ENCODE data around the gene GPR42.
"Not testable (repeated sequence)": the region's sequence is repeated elsewhere in the genome, so short reads cannot be mapped to it uniquely, and the experiment has no call there.

Gene GPR42

GRCh38 chr19:35347171-35347929 lies 23.5 kb upstream of the GPR42 start, which contains the start of gene FFAR1:
TSS of gene FFAR1 (plus strand) at chr19:35347902. CDS start at chr19:35351552, 3,650 bp downstream.
- peak; percentile 47 for DNase-seq

DNA sequence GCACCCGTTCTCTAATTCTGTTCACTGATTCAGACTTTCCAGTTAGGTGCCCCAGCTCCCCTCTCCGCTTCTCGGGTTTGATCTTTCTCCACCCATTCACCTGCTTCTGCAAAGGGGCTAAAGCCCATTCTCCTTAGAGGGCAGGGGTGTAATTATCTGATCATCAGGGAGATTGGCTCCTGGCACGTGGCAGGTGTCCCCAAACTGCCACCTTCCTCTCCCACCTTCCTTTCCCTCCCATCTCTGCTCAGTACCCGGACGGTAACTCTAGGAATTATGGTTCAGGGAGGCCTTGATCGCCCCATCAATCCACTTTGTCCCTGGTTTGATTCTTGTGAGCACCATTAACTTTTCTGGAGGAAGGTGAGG lies 23.0 kb upstream of the GPR42 start:
- DNase-seq: no peak

- no peak for DNase-seq
These were observed 21.8 kb upstream of the GPR42 start for GRCh38 chr19:35348911-35349611.

DNA sequence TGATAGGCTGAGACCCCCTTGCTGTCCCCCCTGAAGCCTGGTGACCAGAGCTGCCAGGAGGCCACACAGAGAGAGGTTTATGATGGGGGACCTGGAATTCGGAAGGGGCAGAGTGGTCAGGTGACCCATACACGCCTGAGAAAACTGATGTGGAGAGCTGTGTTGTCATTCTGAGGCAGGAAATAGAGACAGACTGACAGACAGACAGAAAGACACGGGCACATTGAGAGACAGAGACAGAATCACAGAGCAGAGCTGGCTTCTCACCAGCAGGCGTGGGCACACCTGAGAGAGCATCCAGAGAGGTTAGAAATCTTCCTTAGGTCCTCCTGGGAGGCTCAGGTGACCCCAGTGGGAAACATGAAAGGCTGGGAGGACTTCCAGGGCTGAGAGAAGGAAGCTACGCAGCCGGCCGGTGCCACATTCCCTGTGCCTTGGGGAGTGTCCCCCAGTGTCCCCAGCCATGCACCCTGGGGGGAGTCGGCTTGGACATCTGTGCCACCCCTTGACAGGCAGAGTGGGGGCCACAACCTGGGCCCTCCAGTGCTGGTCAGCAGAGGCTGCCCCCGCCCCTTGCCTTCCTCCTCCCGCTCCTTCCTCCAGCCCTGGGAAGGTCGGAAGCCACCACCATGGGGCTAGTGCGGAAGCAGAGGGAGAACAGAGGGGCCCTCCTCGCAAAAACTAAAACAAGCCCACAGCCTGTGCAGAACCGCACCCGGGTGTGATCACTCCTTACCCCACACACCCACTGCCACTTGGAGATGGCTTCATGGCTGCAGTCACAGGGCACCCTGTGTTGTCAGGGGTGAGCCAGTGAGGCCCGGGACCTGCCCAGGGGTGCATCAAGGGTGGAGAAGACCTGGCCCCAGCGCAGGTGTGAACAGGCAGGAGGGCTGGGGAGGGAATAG lies 21.0 kb upstream of the GPR42 start:
- DNase-seq: no peak

DNA sequence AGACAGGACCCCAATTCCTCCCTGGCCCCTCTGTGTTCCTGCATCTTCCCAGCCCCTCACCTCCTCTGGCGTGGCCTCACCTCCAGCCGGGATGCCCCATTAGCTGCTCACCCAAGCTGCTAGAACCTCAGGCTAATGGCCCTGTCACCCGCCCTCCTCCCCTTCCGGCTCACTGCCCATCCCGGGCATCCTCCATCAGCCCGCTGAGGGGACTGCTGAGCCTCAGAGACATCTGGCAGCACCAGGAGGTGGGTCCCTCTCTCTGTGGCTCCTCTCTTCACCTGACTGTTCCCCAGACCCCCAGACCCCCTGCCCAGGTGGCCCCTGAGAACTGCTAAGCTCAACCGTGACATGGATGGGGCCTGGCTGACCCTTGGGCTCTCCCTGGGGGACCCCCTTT lies 20.3 kb upstream of the GPR42 start:
- no peak for DNase-seq

GRCh38 chr19:35351411-35352176 lies 19.3 kb upstream of the GPR42 start:
- no peak for DNase-seq

GRCh38 chr19:35352177-35352447 lies 18.8 kb upstream of the GPR42 start:
- no peak for DNase-seq

DNA sequence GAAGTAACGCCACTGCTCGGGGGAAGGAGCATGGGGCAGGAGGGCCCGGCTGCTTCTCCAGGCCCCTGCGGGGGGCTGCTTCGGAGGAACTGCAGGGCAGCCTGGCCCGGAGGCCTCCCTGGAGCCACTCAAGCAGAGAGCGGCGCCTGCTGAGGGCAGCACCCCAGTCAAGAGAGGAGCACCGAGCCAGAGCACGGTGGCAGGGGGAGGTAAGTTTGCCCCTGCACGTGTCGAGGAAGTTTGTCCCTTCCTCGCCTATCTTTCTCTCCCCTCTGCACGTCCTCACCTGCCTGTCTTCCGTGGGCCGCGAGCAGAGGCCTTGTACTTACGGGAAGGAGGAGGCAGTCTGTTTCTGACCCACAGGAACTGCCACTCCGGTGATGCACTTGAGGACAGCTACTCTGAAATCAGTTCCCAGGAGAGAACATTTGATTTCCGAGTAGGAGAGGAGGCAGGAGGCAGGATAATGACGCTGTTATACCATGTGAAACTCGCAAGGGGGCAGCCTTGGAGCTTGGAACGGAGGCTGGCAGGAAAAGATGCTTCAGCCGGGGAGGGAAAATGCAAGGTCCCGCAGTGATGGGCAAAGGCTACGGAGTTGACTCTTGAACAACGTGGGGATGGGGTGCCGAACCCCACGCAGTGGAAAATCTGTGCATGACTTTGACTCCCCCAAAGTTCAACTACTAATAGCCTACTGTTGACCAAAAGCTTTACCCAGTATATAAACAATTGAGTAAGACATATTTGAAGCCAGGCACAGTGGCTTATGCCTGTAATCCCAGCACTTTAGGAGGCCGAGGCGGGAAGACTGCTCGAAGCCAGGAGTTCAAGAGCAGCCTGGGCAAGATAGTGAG lies 18.2 kb upstream of the GPR42 start:
- no peak for DNase-seq

- DNase-seq: no peak
These were observed 17.2 kb upstream of the GPR42 start for GRCh38 chr19:35353635-35354034.

- no peak for DNase-seq
These were observed 16.0 kb upstream of the GPR42 start for GRCh38 chr19:35354898-35355297.

- no peak for DNase-seq
These were observed 14.9 kb upstream of the GPR42 start for GRCh38 chr19:35355791-35356460.

DNA sequence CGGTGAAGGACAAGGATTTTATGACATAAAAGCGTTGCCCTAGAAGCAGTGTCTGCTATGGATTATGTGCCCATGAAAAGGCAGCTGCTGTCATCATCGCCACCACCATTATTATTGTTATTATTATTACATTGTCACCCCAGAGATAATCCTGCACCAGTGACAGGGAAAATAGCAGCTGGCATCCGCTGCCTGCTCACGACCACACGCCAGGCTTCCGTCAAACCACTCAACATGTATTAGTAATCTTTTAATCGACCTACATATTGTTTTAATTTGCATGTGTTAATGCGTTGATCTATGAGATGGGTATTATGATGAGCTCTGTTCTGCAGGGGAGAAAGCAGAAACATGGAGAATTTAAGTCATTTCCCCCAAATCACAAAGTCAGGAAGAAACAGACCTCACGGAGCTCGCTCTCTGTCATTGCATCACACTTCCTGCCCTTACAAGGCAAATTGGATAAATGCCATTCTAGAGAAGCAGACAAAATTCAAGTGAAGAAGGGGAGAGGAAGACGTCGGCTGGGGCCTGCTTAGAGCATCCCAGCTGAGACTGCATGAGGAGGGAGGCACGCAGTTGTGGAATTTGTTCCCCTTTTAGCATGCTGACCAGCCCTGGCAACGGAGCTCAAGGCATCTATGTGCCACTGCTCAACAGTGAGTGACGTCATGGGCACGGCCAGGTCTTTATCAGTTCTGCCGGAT lies 12.8 kb upstream of the GPR42 start, which contains the start of gene FFAR3:
Gene FFAR3 (plus strand): TSS at position 594 of the 707 bp plus-strand sequence. CDS start 431 bp downstream, outside the sequence.
- no peak for DNase-seq

DNA sequence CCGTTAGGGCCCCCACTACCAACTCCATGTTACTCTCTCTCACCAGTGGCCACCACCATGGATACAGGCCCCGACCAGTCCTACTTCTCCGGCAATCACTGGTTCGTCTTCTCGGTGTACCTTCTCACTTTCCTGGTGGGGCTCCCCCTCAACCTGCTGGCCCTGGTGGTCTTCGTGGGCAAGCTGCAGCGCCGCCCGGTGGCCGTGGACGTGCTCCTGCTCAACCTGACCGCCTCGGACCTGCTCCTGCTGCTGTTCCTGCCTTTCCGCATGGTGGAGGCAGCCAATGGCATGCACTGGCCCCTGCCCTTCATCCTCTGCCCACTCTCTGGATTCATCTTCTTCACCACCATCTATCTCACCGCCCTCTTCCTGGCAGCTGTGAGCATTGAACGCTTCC lies 12.0 kb upstream of the GPR42 start:
- DNase-seq: not testable (repeated sequence)

DNA sequence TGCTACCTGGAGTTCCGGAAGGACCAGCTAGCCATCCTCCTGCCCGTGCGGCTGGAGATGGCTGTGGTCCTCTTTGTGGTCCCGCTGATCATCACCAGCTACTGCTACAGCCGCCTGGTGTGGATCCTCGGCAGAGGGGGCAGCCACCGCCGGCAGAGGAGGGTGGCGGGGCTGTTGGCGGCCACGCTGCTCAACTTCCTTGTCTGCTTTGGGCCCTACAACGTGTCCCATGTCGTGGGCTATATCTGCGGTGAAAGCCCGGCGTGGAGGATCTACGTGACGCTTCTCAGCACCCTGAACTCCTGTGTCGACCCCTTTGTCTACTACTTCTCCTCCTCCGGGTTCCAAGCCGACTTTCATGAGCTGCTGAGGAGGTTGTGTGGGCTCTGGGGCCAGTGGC lies 11.5 kb upstream of the GPR42 start:
- DNase-seq: not testable (repeated sequence)

- not testable (repeated sequence) for DNase-seq
These were observed 10.8 kb upstream of the GPR42 start for GRCh38 chr19:35360081-35360480.

- DNase-seq: no peak
These were observed 9.9 kb upstream of the GPR42 start for GRCh38 chr19:35360880-35361420.

DNA sequence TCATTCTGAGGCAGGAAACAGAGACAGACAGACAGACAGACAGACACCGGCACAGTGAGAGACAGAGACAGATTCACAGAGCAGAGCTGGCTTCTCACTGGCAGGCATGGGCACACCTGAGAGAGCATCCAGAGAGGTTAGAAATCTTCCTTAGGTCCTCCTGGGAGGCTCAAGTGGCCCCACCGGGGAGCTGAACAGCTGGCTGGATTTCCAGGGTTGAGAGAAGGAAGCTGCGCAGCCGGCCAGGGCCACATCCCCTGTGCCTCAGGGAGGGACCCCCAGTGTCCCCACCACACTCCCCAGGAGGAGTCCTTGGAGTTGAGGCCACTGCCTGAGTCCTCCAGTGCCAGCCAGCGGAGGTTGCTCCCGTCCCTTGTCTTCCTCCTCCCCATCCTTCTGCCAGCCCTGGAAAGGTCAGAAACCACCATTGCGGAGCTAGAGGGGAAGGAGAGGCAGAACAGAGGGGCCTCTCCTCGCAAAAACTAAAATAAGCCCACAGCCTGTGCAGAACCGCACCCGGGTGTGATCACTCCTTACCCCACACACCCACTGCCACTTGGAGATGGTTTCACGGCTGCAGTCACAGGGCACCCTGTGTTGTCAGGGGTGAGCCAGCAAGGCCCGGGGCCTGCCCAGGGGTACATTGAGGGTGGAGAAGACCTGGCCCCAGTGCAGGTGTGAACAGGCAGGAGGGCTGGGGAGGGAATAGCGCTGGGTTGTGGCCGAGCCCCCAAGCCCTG lies 8.4 kb upstream of the GPR42 start:
- DNase-seq: no peak

DNA sequence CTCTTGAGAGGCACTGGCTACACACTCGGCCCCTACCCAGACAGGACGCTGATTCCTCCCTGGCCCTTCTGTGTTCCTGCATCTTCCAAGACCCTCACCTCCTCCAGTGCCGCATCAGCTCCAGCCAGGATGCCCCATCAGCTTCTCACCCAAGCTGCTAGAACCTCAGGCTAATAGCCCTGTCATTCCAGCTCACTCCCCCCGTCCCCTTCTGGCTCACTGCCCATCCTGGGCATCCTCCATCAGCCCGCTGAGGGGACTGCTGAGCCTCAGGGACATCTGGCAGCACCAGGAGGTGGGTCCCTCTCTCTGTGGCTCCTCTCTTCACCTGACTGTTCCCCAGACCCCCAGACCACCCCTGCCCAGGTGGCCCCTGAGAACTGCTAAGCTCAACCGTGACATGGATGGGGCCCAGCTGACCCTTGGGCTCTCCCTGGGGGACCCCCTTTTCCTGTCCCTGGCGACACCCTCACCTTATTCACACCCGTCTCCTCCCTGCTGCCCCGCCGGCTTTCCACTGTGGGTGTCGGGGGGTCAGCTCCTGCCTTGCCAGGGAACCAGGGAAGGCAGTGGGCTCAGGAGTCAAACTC lies 7.8 kb upstream of the GPR42 start:
- DNase-seq: no peak

Measured in SIG-M5 (cell line).